ENCODE measurements around the gene POU2AF2.
"Not testable (repeated sequence)": the region's sequence is repeated elsewhere in the genome, so short reads cannot be mapped to it uniquely, and the experiment has no call there.

The POU2AF2 gene

GRCh38 chr11:111209543-111210355, 35.8 kb upstream of the POU2AF2 start:
- TF ChIP-seq CTCF (IDR thresholded peaks at IDR 0.05; ENCODE audit: low read depth, low read length): no peak
- H3K4me3 ChIP-seq (ENCODE audit: low read depth, low read length): no peak overlapping the region

GRCh38 chr11:111213256-111213655, 32.3 kb upstream of the POU2AF2 start:
- no peak for TF ChIP-seq CTCF (IDR thresholded peaks at IDR 0.05; ENCODE audit: low read depth, low read length)
- no peak overlapping the region for H3K4me3 ChIP-seq (ENCODE audit: low read depth, low read length)

GRCh38 chr11:111220721-111221120, 24.8 kb upstream of the POU2AF2 start:
- no peak overlapping the region for H3K4me3 ChIP-seq (ENCODE audit: low read depth, low read length)
- no peak for TF ChIP-seq CTCF (IDR thresholded peaks at IDR 0.05; ENCODE audit: low read depth, low read length)

GRCh38 chr11:111221208-111221607, 24.3 kb upstream of the POU2AF2 start:
- TF ChIP-seq CTCF (IDR thresholded peaks at IDR 0.05; ENCODE audit: low read depth, low read length): no peak
- no peak overlapping the region for H3K4me3 ChIP-seq (ENCODE audit: low read depth, low read length)

- not testable (repeated sequence) for H3K4me3 ChIP-seq (ENCODE audit: low read depth, low read length)
Measured at GRCh38 chr11:111221936-111222335, 23.6 kb upstream of the POU2AF2 start.

- H3K4me3 ChIP-seq (ENCODE audit: low read depth, low read length): not testable (repeated sequence)
Measured at GRCh38 chr11:111222821-111223455, 22.6 kb upstream of the POU2AF2 start.

GRCh38 chr11:111225881-111226280, 19.6 kb upstream of the POU2AF2 start:
- no peak for TF ChIP-seq CTCF (IDR thresholded peaks at IDR 0.05; ENCODE audit: low read depth, low read length)

GRCh38 chr11:111229604-111230003, 15.9 kb upstream of the POU2AF2 start:
- no peak overlapping the region for H3K4me3 ChIP-seq (ENCODE audit: low read depth, low read length)
- no peak for TF ChIP-seq CTCF (IDR thresholded peaks at IDR 0.05; ENCODE audit: low read depth, low read length)

More at GRCh38 chr11:111225881-111226280, 19.6 kb upstream of the POU2AF2 start:
- no peak overlapping the region for H3K4me3 ChIP-seq (ENCODE audit: low read depth, low read length)

Measured in WI38 (cell line).